Measurements from ENCODE around the gene ATP7B. TPM values are rescaled to one million over a fixed set of nuclear protein-coding genes. Genes with fewer than 3 reads are reported as not detected.

The ATP7B gene
- total RNA-seq, 1 experiment from 2014 or later: 11.6 TPM

- TF ChIP-seq ATF2 (CRISPR knock-in tag; IDR thresholded peaks at IDR 0.05; ENCODE audit: borderline replicate concordance, low read depth) (no peak), ZNF138 (CRISPR knock-in tag; conservative IDR thresholded peaks at IDR 0.05) (no peak), NFE2L1 (CRISPR knock-in tag; IDR thresholded peaks at IDR 0.05) (no peak), ELF4 (CRISPR knock-in tag; IDR thresholded peaks at IDR 0.05; ENCODE audit: low read depth) (no peak), CTCF (IDR thresholded peaks at IDR 0.05) (no peak)
These were observed 13.2 kb upstream of the ATP7B start, which contains the start of gene UTP14C (continued) for GRCh38 chr13:52024481-52024880.

GRCh38 chr13:52022356-52022755 lies 11.1 kb upstream of the ATP7B start:
- Mint-ChIP-seq H3K9me3 (peaks cover 16% of the 10 kb centered on the region), H3K36me3 (peaks cover 75% of the 10 kb centered on the region), H3K4me3 (no peak overlapping the region), H3K27ac (no peak overlapping the region), H3K27me3 (ENCODE audit: low read depth) (no peaks in the 10 kb centered on the region), H3K4me1 (peaks cover 9% of the 10 kb centered on the region)
- DNase-seq (ENCODE audit: low spot score): no peak
- POLR2A ChIA-PET: no interaction called here
- TF ChIP-seq ZNF416 (CRISPR knock-in tag; IDR thresholded peaks at IDR 0.05) (no peak), CREM (CRISPR knock-in tag; IDR thresholded peaks at IDR 0.05) (no peak), ZNF232 (CRISPR knock-in tag; IDR thresholded peaks at IDR 0.05) (no peak), SP1 (CRISPR knock-in tag; conservative IDR thresholded peaks at IDR 0.05) (no peak), ERG (CRISPR knock-in tag; IDR thresholded peaks at IDR 0.05) (no peak), USF1 (CRISPR knock-in tag; IDR thresholded peaks at IDR 0.05) (no peak)
- CTCF ChIA-PET: no interaction called here
- ATAC-seq: no peak

- Mint-ChIP-seq H3K27ac (no peak overlapping the region), H3K9me3 (peaks cover 15% of the 10 kb centered on the region), H3K4me3 (no peak overlapping the region), H3K36me3 (peaks cover 72% of the 10 kb centered on the region), H3K4me1 (no peaks in the 10 kb centered on the region), H3K27me3 (ENCODE audit: low read depth) (no peaks in the 10 kb centered on the region)
- DNase-seq (ENCODE audit: low spot score) (no peak), ATAC-seq (no peak)
- CTCF ChIA-PET: no interaction called here
- POLR2A ChIA-PET: no interaction called here
- no peak for TF ChIP-seq NFATC4 (CRISPR knock-in tag; IDR thresholded peaks at IDR 0.05)
- TF ChIP-seq ZNF416 (CRISPR knock-in tag; IDR thresholded peaks at IDR 0.05): no peak
- no peak for TF ChIP-seq E2F5 (CRISPR knock-in tag; IDR thresholded peaks at IDR 0.05)
- TF ChIP-seq AR (CRISPR knock-in tag; IDR thresholded peaks at IDR 0.05): no peak
- no peak for TF ChIP-seq ZNF512 (CRISPR knock-in tag; IDR thresholded peaks at IDR 0.05; ENCODE audit: borderline replicate concordance)
- TF ChIP-seq FOXK1 (CRISPR knock-in tag; IDR thresholded peaks at IDR 0.05): no peak
- TF ChIP-seq FOXP1 (CRISPR knock-in tag; IDR thresholded peaks at IDR 0.05; ENCODE audit: borderline replicate concordance): no peak
- TF ChIP-seq ELF4 (CRISPR knock-in tag; IDR thresholded peaks at IDR 0.05; ENCODE audit: low read depth): no peak
These were observed 8.9 kb upstream of the ATP7B start for GRCh38 chr13:52020191-52020590.
